GM23248 (cell line): ENCODE data around the gene OR2Y1. TPM values are rescaled to one million over a fixed set of nuclear protein-coding genes. Genes with fewer than 3 reads are reported as not detected.

Experiments
- DNase-seq: peaks from one replicate; pipeline ENCODE4 v3.0.0-alpha.2; 2015
- H2AFZ ChIP-seq: fragments of 200-600 bp; sonication (generic); 2 replicates; pipeline ENCODE4 v1.6.1; 2016; ENCODE audit warnings: antibody characterized with exemption
- H3F3A ChIP-seq: fragments of 200-600 bp; sonication (generic); 2 replicates; pipeline ENCODE4 v1.6.1; 2016; ENCODE audit warnings: mild to moderate bottlenecking, antibody characterized with exemption, mixed run types; ENCODE audit not compliant: insufficient read depth
- H3K27ac ChIP-seq: fragments of 200-600 bp; sonication (generic); 2 replicates; pipeline ENCODE4 v1.5.1; 2016; ENCODE audit warnings: mild to moderate bottlenecking
- H3K27me3 ChIP-seq: fragments of 200-600 bp; sonication (generic); replicated peaks from 2 replicates; pipeline ENCODE4 v1.6.1; 2016; ENCODE audit warnings: mild to moderate bottlenecking; ENCODE audit not compliant: insufficient read depth
- H3K36me3 ChIP-seq: fragments of 200-600 bp; sonication (generic); 2 replicates; pipeline ENCODE4 v1.6.1; 2016; ENCODE audit warnings: low read depth, mild to moderate bottlenecking
- H3K4me1 ChIP-seq: fragments of 200-600 bp; sonication (generic); 2 replicates; pipeline ENCODE4 v1.6.1; 2016; ENCODE audit warnings: mild to moderate bottlenecking; ENCODE audit not compliant: insufficient read depth
- H3K4me2 ChIP-seq: fragments of 200-600 bp; sonication (generic); one replicate; pipeline ENCODE4 v1.6.1; 2016; ENCODE audit warnings: mild to moderate bottlenecking; ENCODE audit not compliant: unreplicated experiment
- H3K4me3 ChIP-seq: fragments of 200-600 bp; sonication (generic); 2 replicates; pipeline ENCODE4 v1.5.1; 2016; ENCODE audit warnings: mild to moderate bottlenecking
- H3K79me2 ChIP-seq: fragments of 200-600 bp; sonication (generic); 2 replicates; pipeline ENCODE4 v1.6.1; 2016; ENCODE audit warnings: mild to moderate bottlenecking; ENCODE audit not compliant: insufficient read depth
- H3K9ac ChIP-seq: fragments of 200-600 bp; sonication (generic); 2 replicates; pipeline ENCODE4 v1.6.1; 2016; ENCODE audit warnings: mild to moderate bottlenecking
- H3K9me2 ChIP-seq: fragments of 200-600 bp; sonication (generic); 2 replicates; pipeline ENCODE4 v1.6.1; 2016; ENCODE audit warnings: mixed run types, mild to moderate bottlenecking, moderate library complexity; ENCODE audit not compliant: insufficient read depth
- H3K9me3 ChIP-seq: fragments of 200-600 bp; sonication (generic); one replicate; pipeline ENCODE4 v1.6.1; 2017; ENCODE audit warnings: low read depth
- H4K20me1 ChIP-seq: fragments of 200-600 bp; sonication (generic); 2 replicates; pipeline ENCODE4 v1.6.0; 2016; ENCODE audit not compliant: insufficient read depth
- EZH2 ChIP-seq: fragments of 200-600 bp; sonication (generic); IDR thresholded peaks from 2 replicates; pipeline ENCODE4 v1.6.1; 2018; ENCODE audit warnings: antibody characterized with exemption, mild to moderate bottlenecking; ENCODE audit not compliant: insufficient read depth, poor library complexity, severe bottlenecking
- EZH2phosphoT487 ChIP-seq: fragments of 200-600 bp; sonication (generic); IDR thresholded peaks from 2 replicates; pipeline ENCODE4 v1.6.1; 2018; ENCODE audit warnings: antibody characterized with exemption, moderate library complexity, mild to moderate bottlenecking, low read depth; ENCODE audit not compliant: insufficient read depth
- WGBS, 2 experiments: methylation state at CpG; one replicate each; pipeline ENCODE4 v1.1.6; 2015 to 2017; ENCODE audit warnings: low lambda C conversion rate in 2 of 2, low coverage in 1 of 2; ENCODE audit errors: missing lambda C conversion rate in 2 of 2; 5-methylcytosine and 5-hydroxymethylcytosine counted together
- in situ Hi-C: fragments of 300-500 bp; cut with MboI; formaldehyde crosslinking; loops from 2 replicates; pipeline ENCODE4 v1.15.0; 2020
- polyA plus RNA-seq: library from polyadenylated mRNA; unstranded; fragments of >200 nt; fragmentation: Nextera tagmentation; extraction: Ambion mirVana; gene quantifications from 2 replicates; pipeline ENCODE4 v1.2.1, GENCODE V29; 2016
- total RNA-seq: library from RNA; depleted of rRNA; stranded (reverse); fragments of >200 nt; shearing (Covaris generic); gene quantifications from 2 replicates; pipeline ENCODE4 v1.2.3, GENCODE V29; 2014

The OR2Y1 gene
- total and polyA plus RNA-seq, 2 experiments from 2014 or later, result not detected

GRCh38 chr5:180777475-180777874 is 37.6 kb upstream of the OR2Y1 start:
- Histone ChIP-seq H2AFZ (no peak overlapping the region), H3K36me3 (no peaks in the 10 kb centered on the region), H3K27me3 (no peaks in the 10 kb centered on the region), H4K20me1 (no peaks in the 10 kb centered on the region), H3F3A (no peaks in the 10 kb centered on the region), H3K9me3 (no peaks in the 10 kb centered on the region), H3K27ac (no peak overlapping the region), H3K9me2 (no peaks in the 10 kb centered on the region), H3K4me1 (no peaks in the 10 kb centered on the region), H3K4me2 (no peak overlapping the region), H3K79me2 (no peaks in the 10 kb centered on the region), H3K9ac (no peak overlapping the region), H3K4me3 (no peak overlapping the region)
- DNase-seq, result no peak
- 89 to 100% methylated on average over 1 of the region's 1 CpG for WGBS, 2 experiments
- in situ Hi-C loops, result no loop called here
- TF ChIP-seq EZH2phosphoT487, result no peak
- no peak for TF ChIP-seq EZH2

- no peaks in the 10 kb centered on the region for H3K27me3 ChIP-seq
- WGBS, 2 experiments, result 92 to 98% methylated on average over 1 of the region's 1 CpG
- no peak overlapping the region for H3K9ac ChIP-seq
- in situ Hi-C loops, result no loop called here
- H3F3A ChIP-seq, result no peaks in the 10 kb centered on the region
- H3K4me2 ChIP-seq, result no peak overlapping the region
- no peak overlapping the region for H3K27ac ChIP-seq
- H3K36me3 ChIP-seq, result no peaks in the 10 kb centered on the region
- TF ChIP-seq EZH2phosphoT487 (no peak), EZH2 (no peak)
- H2AFZ ChIP-seq, result no peak overlapping the region
- H3K9me2 ChIP-seq, result no peaks in the 10 kb centered on the region
- H4K20me1 ChIP-seq, result no peaks in the 10 kb centered on the region
- H3K9me3 ChIP-seq, result no peaks in the 10 kb centered on the region
- H3K4me1 ChIP-seq, result no peaks in the 10 kb centered on the region
- H3K4me3 ChIP-seq, result no peak overlapping the region
- H3K79me2 ChIP-seq, result no peaks in the 10 kb centered on the region
- no peak for DNase-seq
These were observed 36.5 kb upstream of the OR2Y1 start for GRCh38 chr5:180776376-180776775.

GRCh38 chr5:180775624-180776023 is 35.8 kb upstream of the OR2Y1 start:
- no peaks in the 10 kb centered on the region for H3K27me3 ChIP-seq
- H3K4me2 ChIP-seq, result no peak overlapping the region
- no peaks in the 10 kb centered on the region for H3K4me1 ChIP-seq
- H3K4me3 ChIP-seq, result no peak overlapping the region
- in situ Hi-C loops, result no loop called here
- no peak for DNase-seq
- H4K20me1 ChIP-seq, result no peaks in the 10 kb centered on the region
- H3K9me2 ChIP-seq, result no peaks in the 10 kb centered on the region
- H3K36me3 ChIP-seq, result no peaks in the 10 kb centered on the region
- no peaks in the 10 kb centered on the region for H3K79me2 ChIP-seq
- WGBS, 2 experiments, result 69% methylated on average over 7 of the region's 7 CpGs
- no peak overlapping the region for H3K9ac ChIP-seq
- H3K9me3 ChIP-seq, result no peaks in the 10 kb centered on the region
- H3F3A ChIP-seq, result no peaks in the 10 kb centered on the region
- H3K27ac ChIP-seq, result no peak overlapping the region
- no peak overlapping the region for H2AFZ ChIP-seq
- TF ChIP-seq EZH2 (no peak), EZH2phosphoT487 (no peak)

- DNase-seq, result no peak
- no peaks in the 10 kb centered on the region for H3K36me3 ChIP-seq
- no peaks in the 10 kb centered on the region for H3F3A ChIP-seq
- no peak overlapping the region for H3K27ac ChIP-seq
- TF ChIP-seq EZH2phosphoT487, result no peak
- TF ChIP-seq EZH2, result no peak
- no peaks in the 10 kb centered on the region for H3K9me2 ChIP-seq
- H2AFZ ChIP-seq, result no peak overlapping the region
- H3K27me3 ChIP-seq, result no peaks in the 10 kb centered on the region
- H4K20me1 ChIP-seq, result no peaks in the 10 kb centered on the region
- no peak overlapping the region for H3K9ac ChIP-seq
- no peak overlapping the region for H3K4me3 ChIP-seq
- no peaks in the 10 kb centered on the region for H3K79me2 ChIP-seq
- no peaks in the 10 kb centered on the region for H3K9me3 ChIP-seq
- H3K4me1 ChIP-seq, result no peaks in the 10 kb centered on the region
- no peak overlapping the region for H3K4me2 ChIP-seq
- in situ Hi-C loops, result loop anchor here (25.0 kb wide), 1 partner anchor 265 kb away; the partner anchor contains the start of gene BTNL9
These were observed 32.0 kb upstream of the OR2Y1 start for GRCh38 chr5:180771839-180772238.

DNA sequence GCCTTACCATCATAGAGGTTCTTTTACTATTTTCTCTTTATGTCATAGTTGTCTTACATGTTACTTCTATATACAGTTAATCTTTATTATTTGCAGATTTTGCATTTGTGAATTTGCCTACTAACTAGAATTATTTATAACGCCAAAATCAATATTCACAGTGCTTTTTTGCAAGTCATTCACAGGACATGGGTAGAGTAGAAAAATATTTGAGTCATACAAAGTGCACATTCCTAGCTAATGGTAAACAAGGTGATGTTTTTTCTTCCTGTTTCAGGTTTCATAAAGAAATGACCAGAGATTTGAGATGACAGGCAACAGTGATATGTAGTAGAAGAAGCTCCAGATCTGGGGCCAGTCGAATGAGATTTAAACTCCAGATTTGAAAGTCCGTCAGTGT is 30.0 kb upstream of the OR2Y1 start:
- in situ Hi-C loops, result loop anchor here (25.0 kb wide), 1 partner anchor 267 kb away; the partner anchor contains the start of gene BTNL9
- Histone ChIP-seq H3K9me3 (no peaks in the 10 kb centered on the region), H3K4me1 (no peaks in the 10 kb centered on the region), H2AFZ (no peak overlapping the region), H3K4me2 (no peak overlapping the region), H3K9ac (no peak overlapping the region), H3K36me3 (no peaks in the 10 kb centered on the region), H3K79me2 (no peaks in the 10 kb centered on the region), H3K27ac (no peak overlapping the region), H3K4me3 (no peak overlapping the region), H4K20me1 (no peaks in the 10 kb centered on the region), H3F3A (no peaks in the 10 kb centered on the region), H3K9me2 (no peaks in the 10 kb centered on the region), H3K27me3 (no peaks in the 10 kb centered on the region)
- TF ChIP-seq EZH2phosphoT487 (no peak), EZH2 (no peak)
- 26 to 29% methylated on average over 3 of the region's 3 CpGs for WGBS, 2 experiments
- no peak for DNase-seq
